GM12872 (cell line): Measurements from ENCODE around the gene ZFP92.

Source experiments
- TF ChIP-seq, protein P1 (sequence below): IDR thresholded peaks from 3 replicates; pipeline ENCODE4 v1.5.1; 2011; ENCODE audit warnings: low read depth, mild to moderate bottlenecking, low read length, moderate library complexity; ENCODE audit not compliant: insufficient read depth

The ZFP92 gene

DNA sequence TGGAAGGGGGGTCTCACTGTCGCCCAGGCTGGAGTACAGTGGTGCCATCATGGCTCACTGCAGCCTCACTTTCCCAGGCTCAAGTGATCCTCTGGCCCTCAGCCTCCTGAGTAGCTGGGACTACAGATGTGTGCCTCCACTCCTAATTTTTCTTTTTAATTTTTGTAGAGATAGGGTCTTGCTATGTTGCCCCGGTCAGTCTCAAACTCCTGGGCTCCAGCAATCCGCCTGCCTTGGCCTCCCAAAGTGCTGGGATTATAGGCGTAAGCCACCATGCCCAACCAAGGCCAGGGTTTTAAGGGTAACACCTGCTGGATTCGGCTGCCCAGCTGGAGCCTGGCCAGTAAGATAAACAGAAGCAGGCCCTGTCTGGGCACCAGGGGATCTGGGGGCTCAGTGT is 31.2 kb downstream of the ZFP92 start:
- TF ChIP-seq, protein P1, sequence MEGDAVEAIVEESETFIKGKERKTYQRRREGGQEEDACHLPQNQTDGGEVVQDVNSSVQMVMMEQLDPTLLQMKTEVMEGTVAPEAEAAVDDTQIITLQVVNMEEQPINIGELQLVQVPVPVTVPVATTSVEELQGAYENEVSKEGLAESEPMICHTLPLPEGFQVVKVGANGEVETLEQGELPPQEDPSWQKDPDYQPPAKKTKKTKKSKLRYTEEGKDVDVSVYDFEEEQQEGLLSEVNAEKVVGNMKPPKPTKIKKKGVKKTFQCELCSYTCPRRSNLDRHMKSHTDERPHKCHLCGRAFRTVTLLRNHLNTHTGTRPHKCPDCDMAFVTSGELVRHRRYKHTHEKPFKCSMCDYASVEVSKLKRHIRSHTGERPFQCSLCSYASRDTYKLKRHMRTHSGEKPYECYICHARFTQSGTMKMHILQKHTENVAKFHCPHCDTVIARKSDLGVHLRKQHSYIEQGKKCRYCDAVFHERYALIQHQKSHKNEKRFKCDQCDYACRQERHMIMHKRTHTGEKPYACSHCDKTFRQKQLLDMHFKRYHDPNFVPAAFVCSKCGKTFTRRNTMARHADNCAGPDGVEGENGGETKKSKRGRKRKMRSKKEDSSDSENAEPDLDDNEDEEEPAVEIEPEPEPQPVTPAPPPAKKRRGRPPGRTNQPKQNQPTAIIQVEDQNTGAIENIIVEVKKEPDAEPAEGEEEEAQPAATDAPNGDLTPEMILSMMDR = no peak

DNA sequence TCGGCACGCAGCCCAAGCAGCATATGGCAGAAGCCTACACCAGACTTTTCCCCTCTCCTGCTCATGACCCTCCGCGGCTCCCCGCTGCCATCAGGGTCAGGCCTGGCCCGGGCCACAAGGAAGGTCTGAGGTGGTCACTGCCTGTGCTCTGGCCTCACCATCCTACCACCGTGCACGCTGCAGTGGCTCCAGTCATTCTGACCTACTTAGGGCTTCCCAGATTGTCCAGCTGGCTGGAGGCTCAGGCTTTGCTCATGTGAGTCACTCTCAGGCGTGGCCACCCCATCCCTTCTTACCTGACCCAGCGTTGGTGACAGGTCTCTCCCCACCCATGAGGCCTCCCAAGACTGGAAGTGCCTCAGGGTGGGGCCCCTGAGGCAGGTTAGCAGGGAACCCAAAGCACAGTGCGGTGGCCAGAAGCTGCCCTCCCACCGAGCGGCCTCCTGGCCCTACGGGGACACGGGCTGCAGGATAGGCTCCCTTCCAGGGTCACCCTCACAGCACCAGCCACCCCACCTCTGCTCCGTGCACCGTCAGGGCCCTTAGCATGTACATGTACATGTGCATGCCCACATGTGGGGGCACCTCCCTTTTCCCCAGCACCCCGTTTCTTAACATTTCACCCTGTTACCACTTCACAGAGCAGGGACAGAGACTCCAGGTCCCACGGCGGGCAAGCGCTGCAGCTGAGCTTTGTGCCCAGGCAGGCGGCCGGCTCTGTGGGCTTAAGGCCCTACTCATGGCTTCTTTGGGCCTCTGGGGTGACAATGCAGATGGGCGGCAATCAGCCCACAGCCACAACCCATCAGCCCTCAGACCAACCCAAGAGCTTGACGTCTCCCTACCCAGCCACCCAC is 32.4 kb downstream of the ZFP92 start:
- TF ChIP-seq, protein P1 = no peak

DNA sequence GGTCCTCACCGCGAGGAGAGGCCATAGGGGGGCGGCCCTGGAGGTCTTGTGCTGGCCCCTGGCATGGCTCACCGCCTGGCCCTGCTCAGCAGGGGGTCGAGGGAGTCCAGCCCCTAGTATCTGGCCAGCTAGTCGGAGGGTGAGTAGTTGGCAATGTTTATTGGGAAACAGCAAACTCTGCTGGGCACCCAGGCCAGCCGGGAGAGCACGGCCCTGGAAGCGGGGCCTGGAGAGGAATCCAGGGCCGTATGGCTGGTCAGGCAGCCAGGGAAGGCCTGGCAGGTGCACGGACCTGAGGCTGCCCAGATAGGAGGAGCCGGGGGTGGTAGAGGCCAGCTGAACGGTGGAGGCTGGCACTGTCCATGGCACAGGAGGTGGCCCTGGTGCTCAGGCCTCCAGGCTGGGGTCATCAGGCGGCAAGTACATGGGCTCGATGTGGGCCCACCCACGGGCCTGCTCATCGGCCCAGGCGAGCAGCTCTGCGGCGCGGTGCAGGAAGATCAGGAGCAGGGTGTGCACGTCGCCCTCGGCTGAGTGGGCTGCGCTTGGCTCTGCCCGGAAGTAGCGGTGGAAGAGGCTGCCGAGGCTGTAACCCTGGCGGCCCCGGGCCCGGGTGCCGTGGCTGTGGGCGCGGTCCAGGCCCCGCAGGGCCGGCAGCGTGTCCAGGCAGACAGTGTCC is 33.2 kb downstream of the ZFP92 start:
- TF ChIP-seq, protein P1 = no peak

DNA sequence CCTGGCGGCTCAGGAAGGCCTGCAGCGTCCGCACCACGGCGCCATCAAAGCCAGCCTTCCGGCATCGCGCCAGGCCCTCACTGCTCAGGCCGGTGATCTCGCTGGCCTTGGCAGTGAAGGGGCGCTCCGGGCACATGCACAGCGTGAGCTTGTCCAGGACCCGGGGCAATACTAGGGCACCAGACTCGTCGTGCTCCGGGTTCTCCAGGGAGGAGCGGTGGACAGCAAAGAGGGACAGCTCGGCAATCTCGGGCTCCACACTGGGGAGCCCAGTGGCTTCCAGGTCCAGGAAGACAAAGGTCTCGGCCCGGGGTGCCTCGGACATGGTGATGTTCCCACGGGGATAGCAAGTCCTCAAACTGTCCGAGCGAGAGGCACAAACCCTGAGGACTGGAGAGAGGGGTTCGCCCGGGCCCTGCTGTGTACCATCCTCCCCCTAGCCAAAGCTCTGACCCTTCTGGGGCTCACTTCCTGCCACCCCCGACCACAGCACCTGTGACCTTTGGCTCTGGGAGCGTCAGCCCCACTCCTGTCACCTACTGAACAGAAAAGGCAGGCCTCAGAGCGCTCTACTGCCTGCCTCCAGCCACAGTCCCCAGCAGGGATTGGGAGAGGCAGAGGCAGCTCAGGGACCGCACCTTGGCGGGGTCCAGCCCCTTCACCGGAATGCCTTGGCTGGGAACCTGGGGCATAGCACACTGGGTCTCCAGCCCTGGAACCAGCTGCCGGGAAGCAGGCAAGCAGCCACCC is 34.0 kb downstream of the ZFP92 start:
- TF ChIP-seq, protein P1 = no peak

DNA sequence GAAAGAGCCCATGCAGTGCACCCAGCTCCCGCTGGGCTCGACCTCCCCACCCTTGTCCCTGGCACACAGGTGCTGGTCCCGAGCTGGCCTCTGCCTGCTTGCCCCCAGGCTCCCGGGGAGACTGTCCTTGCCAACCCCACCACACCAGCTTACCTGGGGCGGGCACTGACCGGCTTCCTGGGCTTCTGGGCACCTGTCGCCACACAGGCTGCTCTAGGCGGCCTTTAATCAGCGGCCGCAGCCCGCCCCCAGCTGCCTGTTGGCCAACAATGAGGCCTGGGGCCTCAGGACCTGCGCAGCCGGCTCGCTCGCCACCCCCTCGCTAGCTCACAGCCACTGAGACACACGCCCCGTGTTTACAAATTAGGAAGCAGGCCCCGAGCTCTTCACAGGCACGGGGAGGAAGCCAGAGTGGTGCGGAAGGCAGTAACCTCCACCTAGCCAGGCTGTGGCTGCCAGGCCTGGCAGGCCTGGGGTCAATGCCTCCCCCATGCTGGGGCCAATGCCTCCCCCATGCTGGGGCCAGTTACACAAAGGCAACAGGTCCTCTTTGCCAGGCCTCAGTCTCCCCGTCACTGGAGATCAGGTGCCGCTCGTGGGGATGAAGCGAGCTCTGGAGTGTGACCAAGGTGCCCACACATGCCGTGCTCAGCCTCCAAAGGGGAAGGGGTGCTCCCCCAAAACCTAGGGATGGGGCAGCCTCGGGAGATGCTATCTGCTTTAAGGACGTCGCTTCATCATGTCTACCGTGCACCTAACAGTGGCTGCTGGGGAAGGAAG is 34.8 kb downstream of the ZFP92 start, which contains the start of gene TREX2:
Gene TREX2, minus strand, starts transcription at position 201 of the 780 bp plus-strand sequence. CDS start 626 bp downstream, outside the sequence.
- TF ChIP-seq, protein P1 = no peak

DNA sequence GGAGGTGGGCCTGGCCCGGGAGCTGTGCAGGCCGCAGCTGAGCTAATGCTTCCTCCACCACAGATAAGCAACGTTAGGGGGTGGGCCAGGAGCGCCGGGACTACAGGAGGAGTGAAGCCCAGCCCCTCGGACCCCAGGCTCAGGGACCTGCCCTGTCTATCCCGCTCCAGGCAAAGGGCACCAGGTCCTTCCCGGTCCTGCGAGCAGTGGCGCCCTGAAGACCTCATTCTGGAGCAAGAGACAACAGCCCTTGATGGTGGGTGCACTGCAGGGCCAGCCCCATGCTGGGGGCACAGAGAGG is 35.3 kb downstream of the ZFP92 start:
- TF ChIP-seq, protein P1 = no peak
